Progenitor cell of endocrine pancreas (in vitro differentiated cells): ENCODE measurements around the gene MYO10. TPM values are rescaled to one million over a fixed set of nuclear protein-coding genes. Genes with fewer than 3 reads are reported as not detected.

Experiments used
- DNase-seq: peaks from one replicate; pipeline ENCODE4 v3.0.0; 2021; ENCODE audit warnings: low spot score; ENCODE audit not compliant: unreplicated experiment
- H3K27ac Mint-ChIP-seq: 2 replicates; pipeline ENCODE4 v1.8.0; 2021; ENCODE audit warnings: mild to moderate bottlenecking, moderate library complexity, mixed read lengths
- H3K27me3 Mint-ChIP-seq: 2 replicates; pipeline ENCODE4 v1.8.0; 2021; ENCODE audit warnings: mixed read lengths
- H3K36me3 Mint-ChIP-seq: 2 replicates; pipeline ENCODE4 v1.8.0; 2022; ENCODE audit warnings: mixed read lengths; ENCODE audit not compliant: insufficient read depth
- H3K4me1 Mint-ChIP-seq: 2 replicates; pipeline ENCODE4 v1.8.0; 2021; ENCODE audit warnings: low read depth, mixed read lengths
- H3K4me3 Mint-ChIP-seq: 2 replicates; pipeline ENCODE4 v1.8.0; 2021; ENCODE audit warnings: low read depth, mild to moderate bottlenecking, moderate library complexity, mixed read lengths
- H3K9me3 Mint-ChIP-seq: 2 replicates; pipeline ENCODE4 v1.8.0; 2021; ENCODE audit warnings: low read depth, mixed read lengths
- CTCF ChIP-seq: fragments of 200-600 bp; sonication (generic); IDR thresholded peaks from one replicate; pipeline ENCODE4 v1.5.0; 2021; ENCODE audit warnings: antibody characterized with exemption, mild to moderate bottlenecking; ENCODE audit not compliant: unreplicated experiment
- total RNA-seq: library from RNA; stranded (reverse); gene quantifications from 2 replicates; pipeline ENCODE4 v1.2.1, GENCODE V29; 2021

MYO10 gene
- total RNA-seq, 1 donor from 2014 or later: 88.0 TPM

DNA sequence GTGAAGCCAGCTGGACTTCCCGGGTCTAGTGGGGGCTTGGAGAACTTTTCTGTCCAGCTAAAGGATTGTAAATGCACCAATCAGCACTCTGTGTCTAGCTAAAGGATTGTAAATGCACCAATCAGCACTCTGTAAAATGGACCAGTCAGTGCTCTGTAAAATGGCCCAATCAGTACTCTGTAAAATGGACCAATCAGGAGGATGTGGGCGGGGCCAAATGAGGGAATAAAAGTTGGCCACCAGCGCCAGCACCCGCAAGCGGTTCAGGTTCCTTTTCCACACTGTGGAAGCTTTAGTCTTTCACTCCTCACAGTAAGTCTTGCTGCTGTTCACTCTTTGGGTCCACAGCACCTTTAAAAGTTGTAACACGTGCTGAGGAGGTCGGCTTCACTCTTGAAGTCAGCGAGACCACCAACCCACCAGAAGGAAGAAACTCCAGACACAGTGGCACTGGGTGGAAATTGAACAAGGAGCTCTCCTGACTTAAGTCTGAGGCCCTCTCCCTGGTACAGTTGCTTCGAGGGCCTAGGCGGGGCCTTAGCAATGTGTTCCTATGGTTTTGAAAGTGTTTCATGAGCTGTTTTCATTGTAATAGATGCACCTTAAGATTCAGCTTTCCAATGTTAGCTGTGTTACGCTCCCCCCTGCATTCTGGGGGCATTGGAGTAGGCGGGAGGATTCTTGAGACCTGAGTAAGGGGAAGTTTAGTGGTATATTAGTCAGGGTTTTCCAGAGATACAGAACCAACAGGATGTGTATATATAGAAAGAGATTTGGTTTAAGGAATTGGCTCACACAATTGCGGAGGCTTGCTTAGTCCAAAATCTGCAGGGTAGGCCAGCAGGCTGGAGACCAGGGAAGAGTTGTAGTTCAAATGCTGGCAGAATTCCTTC, 21.5 kb upstream of the MYO10 start:
- Mint-ChIP-seq H3K27me3 (no peaks in the 10 kb centered on the region), H3K27ac (no peak overlapping the region), H3K9me3 (no peaks in the 10 kb centered on the region), H3K4me1 (no peaks in the 10 kb centered on the region), H3K4me3 (no peak overlapping the region), H3K36me3 (no peaks in the 10 kb centered on the region)
- DNase-seq: no peak
- TF ChIP-seq CTCF: no peak

DNA sequence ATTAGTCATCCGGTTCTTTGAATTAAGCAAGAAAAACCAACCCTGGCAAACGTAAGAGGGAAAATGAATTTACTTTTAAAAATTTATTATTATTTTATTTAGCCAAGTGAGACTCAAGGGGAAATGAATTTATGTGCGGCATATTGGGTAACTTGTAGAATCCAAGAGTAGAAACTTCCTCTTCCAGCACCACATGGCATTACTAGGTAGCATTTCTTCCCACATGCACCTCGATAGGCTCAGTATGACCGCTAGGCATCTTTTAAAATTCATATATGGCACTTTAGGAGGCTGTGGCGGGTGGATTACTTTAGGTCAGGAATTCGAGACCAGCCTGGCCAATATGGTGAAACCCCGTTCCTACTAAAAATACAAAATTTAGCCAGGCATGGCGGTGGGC, 17.6 kb upstream of the MYO10 start:
- no peaks in the 10 kb centered on the region for H3K27me3 Mint-ChIP-seq
- no peak for TF ChIP-seq CTCF
- DNase-seq: no peak
- H3K4me3 Mint-ChIP-seq: no peak overlapping the region
- no peaks in the 10 kb centered on the region for H3K9me3 Mint-ChIP-seq
- no peak overlapping the region for H3K27ac Mint-ChIP-seq
- H3K36me3 Mint-ChIP-seq: no peaks in the 10 kb centered on the region
- no peaks in the 10 kb centered on the region for H3K4me1 Mint-ChIP-seq

- no peak for DNase-seq
- Mint-ChIP-seq H3K27ac (no peak overlapping the region), H3K36me3 (no peaks in the 10 kb centered on the region), H3K4me1 (no peaks in the 10 kb centered on the region), H3K9me3 (no peaks in the 10 kb centered on the region), H3K4me3 (no peak overlapping the region), H3K27me3 (no peaks in the 10 kb centered on the region)
- TF ChIP-seq CTCF: no peak
These were observed 17.0 kb upstream of the MYO10 start for GRCh38 chr5:16952968-16953671.

DNA sequence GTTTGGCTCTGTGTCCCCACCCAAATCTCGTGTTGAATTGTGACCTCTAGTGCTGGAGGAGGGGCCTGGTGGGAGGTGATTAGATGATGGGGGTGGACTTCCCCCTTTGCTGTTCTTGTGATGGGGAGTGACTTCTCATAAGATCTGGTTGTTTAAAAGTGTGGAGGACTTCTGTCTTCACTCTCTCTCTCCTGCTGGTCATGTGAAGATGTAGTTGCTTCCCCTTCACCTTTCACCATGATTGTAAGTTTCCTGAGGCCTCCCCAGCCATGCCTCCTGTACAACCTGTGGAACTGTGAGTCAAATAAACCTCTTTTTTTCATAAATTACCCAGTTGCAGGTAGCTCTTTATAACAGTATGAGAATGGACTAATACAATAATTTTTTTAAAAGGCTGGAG, 10.6 kb upstream of the MYO10 start:
- H3K4me3 Mint-ChIP-seq: no peak overlapping the region
- no peaks in the 10 kb centered on the region for H3K36me3 Mint-ChIP-seq
- DNase-seq: no peak
- H3K4me1 Mint-ChIP-seq: no peaks in the 10 kb centered on the region
- TF ChIP-seq CTCF: no peak
- H3K9me3 Mint-ChIP-seq: peaks cover 7% of the 10 kb centered on the region
- peaks cover 3% of the 10 kb centered on the region for H3K27me3 Mint-ChIP-seq
- H3K27ac Mint-ChIP-seq: no peak overlapping the region

DNA sequence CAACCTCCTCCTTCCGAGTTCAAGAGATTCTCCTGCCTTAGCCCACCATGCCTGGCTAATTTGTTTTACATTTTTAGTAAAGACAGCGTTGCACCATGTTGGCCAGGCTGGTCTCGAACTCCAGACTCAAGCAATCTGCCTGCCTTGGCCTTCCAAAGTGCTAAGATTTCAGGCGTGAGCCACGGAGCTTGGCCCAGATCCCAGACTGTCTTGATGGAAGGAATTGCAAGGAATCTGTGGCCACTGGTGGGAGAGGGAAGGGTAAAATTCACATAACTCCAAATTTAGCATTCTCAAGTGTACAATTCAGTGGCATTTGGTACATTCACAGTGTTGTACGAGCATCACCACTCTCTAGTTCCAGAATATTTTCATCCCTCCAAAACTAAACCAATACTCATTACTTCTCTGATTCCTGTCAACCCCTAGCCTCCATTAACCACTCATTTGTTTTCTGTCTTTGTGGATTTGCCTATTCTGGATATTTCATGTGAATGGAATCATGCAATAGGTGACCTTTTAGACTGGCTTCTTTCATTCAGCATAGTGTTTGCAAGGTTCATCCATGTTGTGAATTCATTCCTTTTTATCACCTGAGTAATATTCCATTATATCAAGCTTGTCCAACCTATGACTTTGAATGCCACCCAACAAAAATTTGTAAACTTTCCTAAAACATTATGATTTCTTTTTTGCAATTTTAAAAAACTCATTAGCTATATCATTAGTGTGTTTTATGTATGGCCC, 8.9 kb upstream of the MYO10 start:
- Mint-ChIP-seq H3K4me3 (no peak overlapping the region), H3K27ac (no peak overlapping the region), H3K4me1 (no peaks in the 10 kb centered on the region), H3K9me3 (peaks cover 7% of the 10 kb centered on the region), H3K36me3 (no peaks in the 10 kb centered on the region), H3K27me3 (peaks cover 9% of the 10 kb centered on the region)
- no peak for TF ChIP-seq CTCF
- no peak for DNase-seq
